SK-N-SH treated with all-trans-retinoic acid at 6 μM for 48 hours (cell line): ENCODE data around the gene TMEM144.

ENCODE experiments used
- ATAC-seq: fragments of 200-7000 bp; cut with Tn5 transposase; 3 replicates; pipeline ENCODE4 v1.9.1; 2020; ENCODE audit warnings: mild to moderate bottlenecking, moderate library complexity
- ARNTL ChIP-seq: fragments of 450-650 bp; formaldehyde crosslinking; IDR thresholded peaks from 2 replicates; pipeline ENCODE4 v1.5.0; 2020; ENCODE audit warnings: low read depth, mild to moderate bottlenecking, moderate library complexity, borderline replicate concordance
- CSDC2 ChIP-seq: fragments of 250-450 bp; sonication (Bioruptor Pico); IDR thresholded peaks from 2 replicates; pipeline ENCODE4 v1.5.0; 2020; ENCODE audit warnings: mild to moderate bottlenecking, moderate library complexity
- CSRNP3 ChIP-seq: fragments of 250-450 bp; sonication (Bioruptor Pico); IDR thresholded peaks from 2 replicates; pipeline ENCODE4 v1.5.1; 2021; ENCODE audit warnings: mild to moderate bottlenecking, moderate library complexity
- ESRRG ChIP-seq: fragments of 250-450 bp; sonication (Bioruptor Pico); IDR thresholded peaks from 2 replicates; pipeline ENCODE4 v1.6.1; 2021; ENCODE audit warnings: mild to moderate bottlenecking
- GLIS3 ChIP-seq: fragments of 250-450 bp; sonication (Bioruptor Pico); IDR thresholded peaks from 2 replicates; pipeline ENCODE4 v1.5.0; 2020; ENCODE audit warnings: mild to moderate bottlenecking, moderate library complexity
- ISL1 ChIP-seq: fragments of 250-450 bp; sonication (Bioruptor Pico); IDR thresholded peaks from 2 replicates; pipeline ENCODE4 v2.1.2; 2022; ENCODE audit warnings: mild to moderate bottlenecking, moderate library complexity
- OSR1 ChIP-seq: fragments of 250-450 bp; sonication (Bioruptor Pico); IDR thresholded peaks from 2 replicates; pipeline ENCODE4 v1.8.0; 2022; ENCODE audit warnings: moderate library complexity, mild to moderate bottlenecking, inconsistent platforms
- PATZ1 ChIP-seq: fragments of 250-450 bp; sonication (Bioruptor Pico); IDR thresholded peaks from 2 replicates; pipeline ENCODE4 v1.8.0; 2020; ENCODE audit warnings: mild to moderate bottlenecking, moderate library complexity, borderline replicate concordance
- PPARA ChIP-seq: fragments of 250-450 bp; sonication (Bioruptor Pico); IDR thresholded peaks from 2 replicates; pipeline ENCODE4 v1.5.0; 2020; ENCODE audit warnings: mild to moderate bottlenecking, borderline replicate concordance
- RARB ChIP-seq: fragments of 250-450 bp; sonication (Bioruptor Pico); IDR thresholded peaks from 2 replicates; pipeline ENCODE4 v1.8.0; 2021; ENCODE audit warnings: mild to moderate bottlenecking, moderate library complexity
- SNAI2 ChIP-seq: fragments of 250-450 bp; sonication (Bioruptor Pico); IDR thresholded peaks from 2 replicates; pipeline ENCODE4 v1.5.0; 2020; ENCODE audit warnings: mild to moderate bottlenecking, moderate library complexity
- TCF4 ChIP-seq: fragments of 250-450 bp; sonication (Bioruptor Pico); IDR thresholded peaks from 2 replicates; pipeline ENCODE4 v1.8.0; 2021; ENCODE audit warnings: mild to moderate bottlenecking, moderate library complexity, borderline replicate concordance
- TOX ChIP-seq: fragments of 250-450 bp; sonication (Bioruptor Pico); IDR thresholded peaks from 2 replicates; pipeline ENCODE4 v1.8.0; 2021; ENCODE audit warnings: mild to moderate bottlenecking, moderate library complexity, borderline replicate concordance
- TSHZ2 ChIP-seq: fragments of 250-450 bp; sonication (Bioruptor Pico); IDR thresholded peaks from 2 replicates; pipeline ENCODE4 v1.5.0; 2020; ENCODE audit warnings: mild to moderate bottlenecking, moderate library complexity
- ZC3H10 ChIP-seq: fragments of 250-450 bp; sonication (Bioruptor Pico); IDR thresholded peaks from 2 replicates; pipeline ENCODE4 v1.5.1; 2021; ENCODE audit warnings: mild to moderate bottlenecking, moderate library complexity
- ZFP3 ChIP-seq: fragments of 250-450 bp; sonication (Bioruptor Pico); IDR thresholded peaks from 2 replicates; pipeline ENCODE4 v1.5.0; 2020; ENCODE audit warnings: mild to moderate bottlenecking, moderate library complexity
- ZFP30 ChIP-seq: fragments of 450-650 bp; formaldehyde crosslinking; IDR thresholded peaks from 2 replicates; pipeline ENCODE4 v1.5.0; 2022; ENCODE audit warnings: mild to moderate bottlenecking, moderate library complexity
- ZNF565 ChIP-seq: fragments of 450-650 bp; formaldehyde crosslinking; conservative IDR thresholded peaks from 2 replicates; pipeline ENCODE4 v1.5.0; 2020; ENCODE audit warnings: low read depth, mild to moderate bottlenecking, moderate library complexity
- ZNF70 ChIP-seq: fragments of 450-650 bp; formaldehyde crosslinking; IDR thresholded peaks from 2 replicates; pipeline ENCODE4 v1.5.0; 2020; ENCODE audit warnings: mild to moderate bottlenecking, moderate library complexity
- ZNF8 ChIP-seq: fragments of 450-650 bp; formaldehyde crosslinking; IDR thresholded peaks from 2 replicates; pipeline ENCODE4 v1.5.0; 2020; ENCODE audit warnings: mild to moderate bottlenecking, moderate library complexity
- TF ChIP-seq, protein P1 (sequence below): fragments of 250-450 bp; sonication (Bioruptor Pico); IDR thresholded peaks from 2 replicates; pipeline ENCODE4 v1.5.1; 2020; ENCODE audit warnings: low read depth, mild to moderate bottlenecking, moderate library complexity
- TF ChIP-seq, protein P2 (sequence below): fragments of 250-450 bp; sonication (Bioruptor Pico); IDR thresholded peaks from 2 replicates; pipeline ENCODE4 v1.8.0; 2021; ENCODE audit warnings: low read depth, mild to moderate bottlenecking, moderate library complexity, borderline replicate concordance

Gene TMEM144

GRCh38 chr4:158201876-158202275 is 8.4 kb upstream of the TMEM144 start:
- TF ChIP-seq TOX (CRISPR knock-in tag) (no peak), TSHZ2 (no peak), OSR1 (no peak), ZFP30 (CRISPR knock-in tag) (no peak)
- ATAC-seq, result no peak

- ATAC-seq, result no peak
- TF ChIP-seq CSRNP3 (CRISPR knock-in tag), result no peak
- TF ChIP-seq CSDC2 (CRISPR knock-in tag), result no peak
- TF ChIP-seq, protein P1, sequence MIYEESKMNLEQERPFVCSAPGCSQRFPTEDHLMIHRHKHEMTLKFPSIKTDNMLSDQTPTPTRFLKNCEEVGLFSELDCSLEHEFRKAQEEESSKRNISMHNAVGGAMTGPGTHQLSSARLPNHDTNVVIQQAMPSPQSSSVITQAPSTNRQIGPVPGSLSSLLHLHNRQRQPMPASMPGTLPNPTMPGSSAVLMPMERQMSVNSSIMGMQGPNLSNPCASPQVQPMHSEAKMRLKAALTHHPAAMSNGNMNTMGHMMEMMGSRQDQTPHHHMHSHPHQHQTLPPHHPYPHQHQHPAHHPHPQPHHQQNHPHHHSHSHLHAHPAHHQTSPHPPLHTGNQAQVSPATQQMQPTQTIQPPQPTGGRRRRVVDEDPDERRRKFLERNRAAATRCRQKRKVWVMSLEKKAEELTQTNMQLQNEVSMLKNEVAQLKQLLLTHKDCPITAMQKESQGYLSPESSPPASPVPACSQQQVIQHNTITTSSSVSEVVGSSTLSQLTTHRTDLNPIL (CRISPR knock-in tag), result no peak
- no peak for TF ChIP-seq RARB (CRISPR knock-in tag)
- no peak for TF ChIP-seq SNAI2 (CRISPR knock-in tag)
- no peak for TF ChIP-seq OSR1
- no peak for TF ChIP-seq GLIS3 (CRISPR knock-in tag)
- no peak for TF ChIP-seq ZNF565 (CRISPR knock-in tag)
- TF ChIP-seq TCF4 (CRISPR knock-in tag), result no peak
- no peak for TF ChIP-seq ARNTL
- TF ChIP-seq PATZ1 (CRISPR knock-in tag), result no peak
- TF ChIP-seq ZNF8 (CRISPR knock-in tag), result no peak
- TF ChIP-seq TOX (CRISPR knock-in tag), result no peak
- no peak for TF ChIP-seq TSHZ2
- TF ChIP-seq ZFP3 (CRISPR knock-in tag), result no peak
- TF ChIP-seq, all 23 proteins: peak for 0
Observed at GRCh38 chr4:158202481-158202880, 7.8 kb upstream of the TMEM144 start.

- no peak for ATAC-seq
- TF ChIP-seq ZFP3 (CRISPR knock-in tag), result no peak
- TF ChIP-seq ZNF70, result no peak
- TF ChIP-seq ISL1 (CRISPR knock-in tag), result no peak
- TF ChIP-seq ARNTL, result no peak
- no peak for TF ChIP-seq ZC3H10
- TF ChIP-seq ZNF565 (CRISPR knock-in tag), result no peak
- TF ChIP-seq, protein P1 (CRISPR knock-in tag), result no peak
- no peak for TF ChIP-seq TCF4 (CRISPR knock-in tag)
- TF ChIP-seq, protein P2, sequence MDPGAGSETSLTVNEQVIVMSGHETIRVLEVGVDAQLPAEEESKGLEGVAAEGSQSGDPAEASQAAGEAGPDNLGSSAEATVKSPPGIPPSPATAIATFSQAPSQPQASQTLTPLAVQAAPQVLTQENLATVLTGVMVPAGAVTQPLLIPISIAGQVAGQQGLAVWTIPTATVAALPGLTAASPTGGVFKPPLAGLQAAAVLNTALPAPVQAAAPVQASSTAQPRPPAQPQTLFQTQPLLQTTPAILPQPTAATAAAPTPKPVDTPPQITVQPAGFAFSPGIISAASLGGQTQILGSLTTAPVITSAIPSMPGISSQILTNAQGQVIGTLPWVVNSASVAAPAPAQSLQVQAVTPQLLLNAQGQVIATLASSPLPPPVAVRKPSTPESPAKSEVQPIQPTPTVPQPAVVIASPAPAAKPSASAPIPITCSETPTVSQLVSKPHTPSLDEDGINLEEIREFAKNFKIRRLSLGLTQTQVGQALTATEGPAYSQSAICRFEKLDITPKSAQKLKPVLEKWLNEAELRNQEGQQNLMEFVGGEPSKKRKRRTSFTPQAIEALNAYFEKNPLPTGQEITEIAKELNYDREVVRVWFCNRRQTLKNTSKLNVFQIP (CRISPR knock-in tag), result no peak
- TF ChIP-seq TOX (CRISPR knock-in tag), result no peak
- TF ChIP-seq CSDC2 (CRISPR knock-in tag), result no peak
- TF ChIP-seq PPARA, result no peak
- TF ChIP-seq SNAI2 (CRISPR knock-in tag), result no peak
- TF ChIP-seq RARB (CRISPR knock-in tag), result no peak
- TF ChIP-seq CSRNP3 (CRISPR knock-in tag), result no peak
- TF ChIP-seq ESRRG (CRISPR knock-in tag), result no peak
Observed at GRCh38 chr4:158203436-158203835, 6.8 kb upstream of the TMEM144 start.
